GM18499 (cell line): ENCODE results near the gene GRPEL2.

ENCODE experiments used
- ATAC-seq: cut with Tn5 transposase; IDR thresholded peaks from one replicate; pipeline ENCODE4 v1.9.1; 2021; ENCODE audit warnings: moderate number of reproducible peaks; ENCODE audit not compliant: insufficient read depth, unreplicated experiment

The GRPEL2 gene

GRCh38 chr5:149353911-149354310 is 8.6 kb downstream of the GRPEL2 start:
- ATAC-seq = no peak

DNA sequence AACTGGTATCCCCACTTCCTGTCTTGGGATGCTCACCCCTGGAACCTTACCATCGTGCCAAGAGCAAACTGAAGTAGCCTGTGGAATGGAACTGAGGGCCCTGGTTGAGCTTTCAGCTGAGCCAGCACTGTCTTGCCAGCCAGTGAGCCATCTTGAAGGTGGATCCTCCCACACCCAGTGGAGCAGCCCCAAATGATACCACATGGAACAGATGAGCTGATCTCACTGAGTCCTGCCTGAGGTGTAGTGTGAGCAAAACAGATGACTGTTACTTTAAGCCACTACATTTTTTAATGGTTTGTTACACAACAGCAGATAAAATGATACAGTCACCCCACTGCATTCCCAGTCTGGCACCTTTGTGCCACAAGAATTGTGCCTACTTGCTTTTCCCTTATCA is 10.4 kb downstream of the GRPEL2 start:
- no peak for ATAC-seq

DNA sequence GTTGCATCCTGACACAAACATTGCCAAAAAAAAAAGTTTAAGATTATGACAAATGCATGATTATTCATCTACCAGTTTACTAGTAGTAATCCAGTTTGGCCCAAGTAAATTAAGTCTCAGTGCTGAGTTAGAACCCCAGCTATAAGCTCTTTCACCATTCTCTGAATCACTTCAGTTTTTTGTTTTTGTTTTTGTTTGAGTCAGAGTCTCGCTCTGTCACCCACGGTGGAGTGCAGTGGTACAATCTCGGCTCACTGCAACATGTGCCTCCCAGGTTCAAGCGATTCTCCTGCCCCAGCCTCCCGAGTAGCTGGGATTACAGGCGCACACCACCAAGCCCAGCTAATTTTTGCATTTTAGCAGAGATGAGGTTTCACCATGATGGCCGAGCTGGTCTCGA is 11.1 kb downstream of the GRPEL2 start:
- no peak for ATAC-seq

DNA sequence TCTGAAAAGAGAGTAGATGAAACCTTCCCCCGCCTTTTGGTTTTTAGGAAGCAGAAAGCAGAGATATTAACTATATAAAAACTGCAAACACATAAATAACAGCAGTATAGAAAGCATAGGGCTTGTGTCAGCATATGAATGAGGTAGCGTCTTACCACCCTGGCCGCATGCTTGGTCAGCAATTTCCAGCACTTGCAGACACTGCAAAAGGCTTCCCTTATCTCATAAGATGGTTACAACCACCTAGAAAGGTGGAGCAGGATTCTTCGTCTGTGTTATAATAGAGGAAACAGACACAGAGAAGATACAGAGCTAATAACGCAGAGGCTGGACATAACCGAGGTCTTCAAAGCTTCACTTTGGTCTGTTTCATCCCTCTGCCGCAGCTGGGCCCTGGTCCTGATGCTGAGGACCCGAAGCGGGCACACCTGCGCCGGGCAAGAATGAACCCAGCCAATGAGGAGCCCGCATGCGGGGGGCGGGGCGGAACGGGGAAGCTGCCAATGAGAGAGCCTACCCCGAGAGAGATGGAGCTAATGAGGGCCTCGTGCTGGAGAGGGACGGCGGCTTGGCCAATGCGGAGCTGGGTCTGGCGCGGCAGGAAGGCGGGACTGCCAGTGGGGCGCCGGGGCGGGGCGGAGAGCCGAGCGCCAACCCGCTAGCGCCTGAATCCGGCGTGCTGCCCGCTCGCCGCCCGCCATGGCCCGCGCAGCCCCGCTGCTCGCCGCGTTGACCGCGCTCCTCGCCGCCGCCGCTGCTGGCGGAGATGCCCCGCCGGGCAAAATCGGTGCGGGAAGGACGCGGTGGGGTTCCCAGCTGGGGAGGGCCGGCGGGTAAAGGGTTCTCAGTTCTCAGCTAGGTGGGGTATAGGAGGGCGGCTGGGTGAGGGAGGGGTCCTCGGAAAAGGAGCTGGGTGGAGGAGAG is 12.3 kb downstream of the GRPEL2 start, which contains the start of gene PCYOX1L:
PCYOX1L (plus strand) TSS at position 677 of the 924 bp plus-strand sequence; CDS start at position 700, 23 bp downstream.
- ATAC-seq = peak; percentile 96

GRCh38 chr5:149358294-149358651 is 13.0 kb downstream of the GRPEL2 start:
- no peak for ATAC-seq

- ATAC-seq = no peak
Observed at GRCh38 chr5:149358868-149359495, 13.7 kb downstream of the GRPEL2 start.

GRCh38 chr5:149360272-149360671 is 15.0 kb downstream of the GRPEL2 start:
- ATAC-seq = no peak

GRCh38 chr5:149362541-149362940 is 17.2 kb downstream of the GRPEL2 start:
- no peak for ATAC-seq

DNA sequence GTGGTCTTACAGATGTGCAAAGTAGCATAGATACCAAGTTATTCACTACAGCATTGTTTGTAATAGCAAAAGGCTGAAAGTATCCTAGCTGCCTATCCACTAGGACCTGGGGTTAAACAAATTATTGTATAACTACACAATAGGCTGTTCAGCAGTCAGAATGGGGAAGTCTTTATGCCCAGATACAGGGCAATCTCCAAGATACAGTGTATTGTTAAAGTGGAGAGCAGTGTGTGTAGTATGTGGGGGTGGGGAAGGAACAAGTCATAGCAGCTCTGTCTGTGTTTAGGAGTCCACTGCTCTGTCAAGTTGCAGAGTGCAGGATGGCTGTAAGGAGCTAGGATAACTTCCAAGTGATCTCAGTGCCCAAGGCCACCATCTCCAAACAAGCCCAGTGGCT is 18.1 kb downstream of the GRPEL2 start:
- no peak for ATAC-seq

GRCh38 chr5:149363936-149364335 is 18.6 kb downstream of the GRPEL2 start:
- no peak for ATAC-seq

DNA sequence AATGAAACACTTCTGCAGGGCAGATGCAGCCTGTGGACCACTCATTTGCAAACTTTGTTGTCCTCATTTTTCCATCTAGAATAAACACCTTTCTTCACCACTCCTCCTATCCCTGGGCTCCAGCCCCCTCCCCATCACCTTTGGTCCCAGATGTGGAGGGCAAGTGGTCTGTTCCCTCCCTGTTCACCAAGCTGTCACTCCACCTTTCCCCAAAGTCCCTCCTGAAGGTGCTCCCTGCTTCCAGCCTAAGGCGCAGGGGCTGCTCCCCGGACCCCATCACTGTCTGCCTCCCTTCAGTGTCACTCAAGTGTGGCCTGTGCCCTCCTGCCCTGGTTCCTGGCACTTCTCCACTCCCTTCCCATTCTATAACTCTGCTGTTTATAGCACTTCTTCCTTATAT is 19.4 kb downstream of the GRPEL2 start:
- ATAC-seq = no peak

DNA sequence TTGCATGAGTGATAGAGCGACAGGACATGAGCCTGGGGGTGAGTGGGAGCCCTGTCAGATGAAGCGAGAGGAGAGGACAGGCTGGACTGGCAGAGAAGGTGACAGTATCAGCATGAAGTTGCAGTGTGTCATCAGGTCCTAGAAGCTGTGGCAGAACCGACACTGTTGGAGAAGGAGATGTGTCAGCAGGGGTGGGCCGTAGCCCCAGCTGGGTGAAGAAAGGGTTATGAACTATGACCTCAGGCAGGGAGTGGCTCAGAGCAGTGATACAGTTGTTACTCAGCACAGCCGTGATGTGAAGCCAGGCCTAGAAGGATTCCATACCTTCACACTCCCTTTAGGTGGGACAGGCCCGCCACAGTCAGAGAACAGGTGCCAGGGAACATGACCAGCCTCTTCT is 20.1 kb downstream of the GRPEL2 start:
- no peak for ATAC-seq

DNA sequence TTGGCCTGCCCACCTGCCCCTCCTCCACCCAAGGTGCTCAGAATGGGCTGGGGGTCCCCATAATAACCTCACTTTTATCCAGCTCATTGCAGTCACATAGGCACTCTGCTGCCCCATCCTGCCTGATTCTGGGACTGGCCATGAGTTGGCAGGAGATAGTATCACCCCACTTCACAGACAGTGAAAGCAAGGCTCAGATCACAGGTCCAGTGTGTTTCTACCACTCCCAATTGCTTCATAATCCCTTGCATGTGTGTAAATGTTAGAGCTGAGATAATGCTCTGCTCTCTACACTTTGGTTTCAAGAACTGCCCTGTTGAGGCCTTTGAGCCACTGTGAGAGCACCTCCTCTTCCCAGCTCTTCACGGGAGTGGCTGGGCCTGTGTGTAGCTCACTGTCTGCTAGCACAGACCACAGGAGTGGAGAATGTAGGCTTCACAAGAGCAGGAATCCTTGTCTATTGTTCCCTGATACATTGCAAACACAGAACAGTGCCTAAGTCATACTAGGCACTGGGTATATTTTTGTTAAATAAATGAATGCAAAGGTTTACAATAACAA is 20.9 kb downstream of the GRPEL2 start:
- no peak for ATAC-seq

DNA sequence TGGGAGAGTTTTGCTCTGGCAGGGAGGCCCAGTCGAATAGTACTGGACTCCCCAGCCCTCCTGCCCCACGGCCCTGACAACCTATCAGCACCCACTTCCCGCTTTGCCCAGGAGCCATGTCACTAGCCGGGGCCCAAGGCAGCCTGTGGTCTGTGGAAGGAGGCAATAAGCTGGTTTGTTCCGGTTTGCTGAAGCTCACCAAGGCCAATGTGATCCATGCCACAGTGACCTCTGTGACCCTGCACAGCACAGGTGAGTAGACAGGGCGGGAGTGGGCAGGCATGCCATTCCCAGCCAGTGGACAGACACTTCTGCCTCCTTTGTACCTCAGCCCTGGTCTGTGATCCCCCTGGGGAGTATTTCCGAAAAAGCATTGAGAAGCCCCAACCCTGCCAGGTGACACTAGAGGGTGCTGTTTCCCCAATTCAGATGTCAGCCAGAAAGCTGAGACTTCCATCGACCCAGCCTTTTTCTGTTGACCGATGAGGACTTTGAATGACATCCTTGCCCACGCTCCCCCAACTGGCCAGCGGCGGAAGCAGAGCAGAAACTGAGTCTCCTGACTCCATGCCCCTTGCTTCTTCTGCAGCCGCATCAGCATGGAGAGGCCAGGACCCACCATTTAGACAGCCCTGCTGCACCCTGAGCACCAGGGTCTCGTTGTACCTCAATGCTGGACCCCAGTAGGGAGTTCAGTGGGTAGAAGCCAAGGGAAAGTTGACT is 22.1 kb downstream of the GRPEL2 start:
- no peak for ATAC-seq

DNA sequence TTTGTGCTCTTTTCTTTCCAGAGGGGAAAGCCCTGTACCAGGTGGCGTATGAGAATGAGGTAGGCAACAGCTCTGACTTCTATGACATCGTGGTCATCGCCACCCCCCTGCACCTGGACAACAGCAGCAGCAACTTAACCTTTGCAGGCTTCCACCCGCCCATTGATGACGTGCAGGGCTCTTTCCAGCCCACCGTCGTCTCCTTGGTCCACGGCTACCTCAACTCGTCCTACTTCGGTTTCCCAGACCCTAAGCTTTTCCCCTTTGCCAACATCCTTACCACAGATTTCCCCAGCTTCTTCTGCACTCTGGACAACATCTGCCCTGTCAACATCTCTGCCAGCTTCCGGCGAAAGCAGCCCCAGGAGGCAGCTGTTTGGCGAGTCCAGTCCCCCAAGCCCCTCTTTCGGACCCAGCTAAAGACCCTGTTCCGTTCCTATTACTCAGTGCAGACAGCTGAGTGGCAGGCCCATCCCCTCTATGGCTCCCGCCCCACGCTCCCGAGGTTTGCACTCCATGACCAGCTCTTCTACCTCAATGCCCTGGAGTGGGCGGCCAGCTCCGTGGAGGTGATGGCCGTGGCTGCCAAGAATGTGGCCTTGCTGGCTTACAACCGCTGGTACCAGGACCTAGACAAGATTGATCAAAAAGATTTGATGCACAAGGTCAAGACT is 22.8 kb downstream of the GRPEL2 start:
- no peak for ATAC-seq

DNA sequence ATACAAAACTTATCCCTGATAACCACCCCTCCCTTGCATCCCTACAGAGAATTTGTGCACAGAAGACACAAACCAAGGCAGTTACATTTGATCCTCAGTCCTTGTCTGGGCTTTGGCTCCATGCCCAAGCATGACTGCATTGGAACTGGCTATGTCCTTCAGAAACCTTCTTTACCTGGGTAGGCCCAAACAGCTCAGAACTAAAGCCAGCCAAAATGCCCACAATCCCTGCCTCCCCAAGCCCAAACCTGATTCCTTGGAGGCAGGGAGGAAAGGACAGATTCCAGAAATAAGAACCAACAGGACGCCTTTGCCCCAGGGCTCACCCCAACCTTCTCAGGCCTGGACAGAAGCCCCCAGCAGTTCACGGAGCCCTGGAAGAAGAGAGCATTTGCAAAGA is 25.6 kb downstream of the GRPEL2 start:
- no peak for ATAC-seq

DNA sequence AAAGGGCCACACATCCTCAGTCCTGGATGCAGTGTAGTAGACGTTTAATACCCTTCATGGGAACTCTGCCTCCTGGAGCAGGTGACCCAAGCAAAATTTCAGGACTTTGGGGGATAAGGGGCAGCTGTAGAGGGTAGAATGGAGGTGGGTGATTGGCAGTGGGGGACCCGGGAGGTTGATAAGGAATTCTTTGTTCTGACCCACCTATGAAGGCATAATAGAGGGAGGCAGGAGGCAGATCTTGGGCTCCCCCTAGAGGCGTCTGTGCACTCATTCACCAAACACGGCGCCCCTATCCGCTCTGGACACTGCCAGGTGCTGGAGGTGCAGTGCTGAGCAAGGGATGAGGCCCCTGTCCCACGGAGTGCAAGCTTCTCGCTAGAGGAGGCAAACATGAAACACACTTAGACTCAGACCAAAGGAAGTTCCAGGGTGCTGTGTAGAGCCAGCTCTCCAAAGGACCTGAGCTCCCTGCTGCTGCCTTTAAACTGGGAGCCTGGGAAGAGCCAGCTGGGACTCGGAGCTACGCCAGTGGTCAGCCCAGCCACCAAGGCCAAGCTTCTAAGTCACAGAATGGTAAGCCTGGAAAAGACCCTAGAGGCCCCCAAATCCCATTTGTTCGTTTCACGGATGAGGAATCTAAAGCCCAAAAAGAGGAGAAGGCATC is 26.1 kb downstream of the GRPEL2 start:
- no peak for ATAC-seq

GRCh38 chr5:149372076-149372795 is 26.9 kb downstream of the GRPEL2 start:
- ATAC-seq = no peak

GRCh38 chr5:149372932-149373331 is 27.6 kb downstream of the GRPEL2 start:
- no peak for ATAC-seq
